Activated B cell treated with CpG ODN at 0.5 μM for 24 hours (primary cell): ENCODE data around the gene RNF13. TPM values are rescaled to one million over a fixed set of nuclear protein-coding genes. Genes with fewer than 3 reads are reported as not detected.

Experiments
- ATAC-seq: fragments of 200-7000 bp; cut with Tn5 transposase; one replicate; pipeline ENCODE4 v1.10.0; 2021; ENCODE audit warnings: low read depth, mild to moderate bottlenecking, moderate library complexity
- CTCF ChIA-PET: fragments of 350-600 bp; sonication (Branson Sonifier 250); formaldehyde crosslinking; loops from one replicate; lab custom pipeline; 2021; ENCODE audit warnings: antibody characterized with exemption; lab: Charles Lee
- POLR2A ChIA-PET: fragments of 350-600 bp; sonication (Branson Sonifier 250); formaldehyde crosslinking; loops from one replicate; lab custom pipeline; 2021; ENCODE audit warnings: antibody characterized with exemption; lab: Charles Lee
- DNase-seq: peaks from one replicate; pipeline ENCODE4 v3.0.0; 2022
- H3K27ac Mint-ChIP-seq: one replicate; pipeline ENCODE4 v1.8.0; 2020; ENCODE audit warnings: mixed read lengths
- H3K27me3 Mint-ChIP-seq: one replicate; pipeline ENCODE4 v1.8.0; 2021; ENCODE audit warnings: mixed read lengths
- H3K36me3 Mint-ChIP-seq: one replicate; pipeline ENCODE4 v1.8.0; 2021; ENCODE audit warnings: low read depth, mixed read lengths
- H3K4me1 Mint-ChIP-seq: one replicate; pipeline ENCODE4 v1.8.0; 2021; ENCODE audit warnings: mixed read lengths
- H3K4me3 Mint-ChIP-seq: one replicate; pipeline ENCODE4 v1.8.0; 2020; ENCODE audit warnings: mild to moderate bottlenecking, mixed read lengths
- H3K9me3 Mint-ChIP-seq: one replicate; pipeline ENCODE4 v1.8.0; 2020; ENCODE audit warnings: mixed read lengths
- CTCF ChIP-seq: fragments of 200-600 bp; IDR thresholded peaks from one replicate; pipeline ENCODE4 v1.8.0; 2022; ENCODE audit warnings: antibody characterized with exemption, mild to moderate bottlenecking
- intact Hi-C: fragments of 100-400 bp; cut with micrococcal nuclease; formaldehyde crosslinking; loops from one replicate; pipeline ENCODE4 v1.15.1; 2024
- total RNA-seq: library from RNA; stranded (reverse); gene quantifications from 2 replicates; pipeline ENCODE4 v1.2.3, GENCODE V29; 2022

RNF13 gene
- total RNA-seq, 1 donor from 2014 or later = 57.6 TPM

- DNase-seq (no peak), ATAC-seq (no peak)
- no peak for TF ChIP-seq CTCF
- H3K4me3 Mint-ChIP-seq = no peak overlapping the region
- CTCF ChIA-PET = interaction anchor here (1.0 kb wide), 1 partner anchor 174 kb away, joined by 3 read pairs; no protein-coding TSS in a partner anchor
- intact Hi-C loops = no loop called here
- H3K36me3 Mint-ChIP-seq = no peaks in the 10 kb centered on the region
- no peaks in the 10 kb centered on the region for H3K9me3 Mint-ChIP-seq
- no peak overlapping the region for H3K27ac Mint-ChIP-seq
- H3K4me1 Mint-ChIP-seq = no peaks in the 10 kb centered on the region
- peaks cover 3% of the 10 kb centered on the region for H3K27me3 Mint-ChIP-seq
- POLR2A ChIA-PET = no interaction called here
Measured at GRCh38 chr3:150005243-150006112, 192.5 kb downstream of the RNF13 start.

- no peak overlapping the region for H3K27ac Mint-ChIP-seq
- H3K9me3 Mint-ChIP-seq = no peaks in the 10 kb centered on the region
- no peak overlapping the region for H3K4me3 Mint-ChIP-seq
- intact Hi-C loops = no loop called here
- CTCF ChIA-PET = no interaction called here
- POLR2A ChIA-PET = no interaction called here
- H3K4me1 Mint-ChIP-seq = no peaks in the 10 kb centered on the region
- DNase-seq = no peak
- peaks cover 3% of the 10 kb centered on the region for H3K27me3 Mint-ChIP-seq
- no peak for TF ChIP-seq CTCF
- no peak for ATAC-seq
- H3K36me3 Mint-ChIP-seq = no peaks in the 10 kb centered on the region
Measured at GRCh38 chr3:150006794-150007193, 193.8 kb downstream of the RNF13 start.

Other genes with a start within 250 kb of the RNF13 start
- 0.66 and 0.73 TPM in 2 replicates for gene WWTR1, start 155.2 kb upstream of the RNF13 start, total RNA-seq
- 41.5 and 45.6 TPM in 2 replicates for gene COMMD2, start 60.7 kb upstream of the RNF13 start, total RNA-seq
- gene ANKUB1, start 20.7 kb upstream of the RNF13 start, total RNA-seq = not detected in 2 replicates
- gene PFN2, start 157.7 kb downstream of the RNF13 start, total RNA-seq = 3.4 and 5.4 TPM in 2 replicates